Measurements from ENCODE around the gene KCNN4.

- no peak for TF ChIP-seq CTCF (IDR thresholded peaks at IDR 0.05)
- TF ChIP-seq POLR2AphosphoS5 (IDR thresholded peaks at IDR 0.05): no peak
- TF ChIP-seq POLR2A (IDR thresholded peaks at IDR 0.05): no peak
- no peak for TF ChIP-seq EP300 (IDR thresholded peaks at IDR 0.05; ENCODE audit: low read depth)
These were observed 62.0 kb downstream of the KCNN4 start for GRCh38 chr19:43718627-43719377.

All from transverse colon (tissue), 4 donors.